HepG2 (cell line): ENCODE data around the gene KCNQ1OT1. TPM values are rescaled to one million over a fixed set of nuclear protein-coding genes. Genes with fewer than 3 reads are reported as not detected.

Source experiments
- ATAC-seq: fragments of 200-7000 bp; cut with Tn5 transposase; 3 replicates; pipeline ENCODE4 v1.9.1; 2020; ENCODE audit warnings: mild to moderate bottlenecking, moderate library complexity
- BruUV-seq: library from RNA; stranded (reverse); fragments of 400-500 nt; replicated peaks from 2 replicates; lab custom pipeline; 2021; lab: Mats Ljungman, UMichigan
- CTCF ChIA-PET: fragments of 300-600 bp; formaldehyde crosslinking; extraction: SDS; loops from one replicate; lab custom pipeline; 2021; ENCODE audit warnings: low total read pairs, inconsistent platforms, low intra/inter-chr PET ratio; lab: Yijun Ruan, JAX
- POLR2A ChIA-PET: fragments of 350-600 bp; sonication (Branson Sonifier 250); formaldehyde crosslinking; loops from one replicate; lab custom pipeline; 2020; ENCODE audit warnings: antibody characterized with exemption, inconsistent platforms; lab: Yijun Ruan, JAX
- DNase-seq: peaks from one replicate; pipeline ENCODE4 v3.0.0-alpha.2; 2015; ENCODE audit warnings: low spot score
- FAIRE-seq: peaks from 3 replicates; lab custom pipeline; 2011; peaks lifted over from hg19 to GRCh38; lab: Jason Lieb, UNC
- H2AFZ ChIP-seq: one replicate; pipeline ENCODE4 v1.6.1; 2011; ENCODE audit warnings: low read length, inconsistent platforms
- H3K27ac ChIP-seq: fragments of 300-600 bp; 3 replicates; pipeline ENCODE4 v1.8.0; 2011; ENCODE audit warnings: mixed run types, mild to moderate bottlenecking, mixed read lengths, low read length, inconsistent platforms; ENCODE audit not compliant: insufficient read depth; ENCODE audit errors: extremely low read length
- H3K27me3 ChIP-seq, 2 experiments: fragments of 200-600 bp in 1 of 2; 2 replicates in 1 of 2; 3 replicates in 1 of 2; pipeline versions ENCODE4 v1.6.0 to v1.8.0; 2011; ENCODE audit warnings: low read length in 2 of 2, mild to moderate bottlenecking in 2 of 2, moderate library complexity in 2 of 2, inconsistent platforms in 1 of 2; ENCODE audit not compliant: insufficient read depth in 2 of 2, control insufficient read depth in 1 of 2
- H3K36me3 ChIP-seq, 2 experiments: fragments of 200-600 bp in 1 of 2; replicated peaks in 1 of 2; 2 replicates in 1 of 2; 3 replicates in 1 of 2; pipeline versions ENCODE4 v1.5.1 to v1.8.0; 2011; ENCODE audit warnings: low read length in 2 of 2, inconsistent platforms in 1 of 2; ENCODE audit not compliant: insufficient read depth in 2 of 2, control insufficient read depth in 1 of 2
- H3K4me1 ChIP-seq: 2 replicates; pipeline ENCODE4 v1.5.1; 2012; ENCODE audit warnings: low read length, inconsistent platforms; ENCODE audit not compliant: insufficient read depth
- H3K4me2 ChIP-seq: 2 replicates; pipeline ENCODE4 v1.6.0; 2011; ENCODE audit warnings: low read depth, low read length, inconsistent platforms
- H3K4me3 ChIP-seq, 3 experiments: fragments of 200-600 bp in 1 of 3; sonication (generic), shearing (Covaris generic) in 1 of 3; replicated peaks in 1 of 3; 2 replicates each; pipeline ENCODE4 v1.5.1; 2011 to 2016; ENCODE audit warnings: low read length in 3 of 3, inconsistent platforms in 2 of 3, low read depth in 2 of 3, mild to moderate bottlenecking in 2 of 3, control low read depth in 1 of 3, mixed read lengths in 1 of 3; ENCODE audit not compliant: insufficient read depth in 1 of 3
- H3K79me2 ChIP-seq: one replicate; pipeline ENCODE4 v1.6.1; 2011; ENCODE audit warnings: low read length, inconsistent platforms; ENCODE audit not compliant: insufficient read depth
- H3K9ac ChIP-seq: 2 replicates; pipeline ENCODE4 v1.6.0; 2011; ENCODE audit warnings: mild to moderate bottlenecking, low read depth, low read length, inconsistent platforms; ENCODE audit not compliant: insufficient read depth
- H3K9me3 ChIP-seq: 2 replicates; pipeline ENCODE4 v1.5.1; 2012; ENCODE audit warnings: mild to moderate bottlenecking, low read length
- H4K20me1 ChIP-seq: 2 replicates; pipeline ENCODE4 v1.6.0; 2011; ENCODE audit warnings: inconsistent platforms, mild to moderate bottlenecking, low read length, moderate library complexity; ENCODE audit not compliant: insufficient read depth
- FOXP1 ChIP-seq, 2 experiments: fragments of 450-650 bp in 1 of 2; IDR thresholded peaks; 2 replicates each; pipeline ENCODE4 v1.6.1; 2017 to 2018; ENCODE audit warnings: antibody characterized with exemption in 1 of 2
- FOXP4 ChIP-seq: sonication (generic); formaldehyde crosslinking; IDR thresholded peaks from 2 replicates; pipeline ENCODE4 v1.4.0; 2020; ENCODE audit warnings: missing genetic modification reagents
- MLX ChIP-seq: IDR thresholded peaks from 2 replicates; pipeline ENCODE4 v1.6.1; 2016
- NRL ChIP-seq: sonication (generic); formaldehyde crosslinking; IDR thresholded peaks from 2 replicates; pipeline ENCODE4 v1.5.0; 2020; ENCODE audit warnings: missing genetic modification reagents, mild to moderate bottlenecking, moderate library complexity, borderline replicate concordance
- SKIL ChIP-seq: sonication (generic); formaldehyde crosslinking; IDR thresholded peaks from 2 replicates; pipeline ENCODE4 v1.8.0; 2022; ENCODE audit warnings: missing genetic modification reagents, mild to moderate bottlenecking, moderate library complexity, borderline replicate concordance
- TCF7 ChIP-seq: sonication (generic); IDR thresholded peaks from 2 replicates; pipeline ENCODE4 v1.6.1; 2016; ENCODE audit warnings: antibody characterized with exemption, low read depth
- ZFP90 ChIP-seq: sonication (generic); formaldehyde crosslinking; IDR thresholded peaks from 2 replicates; pipeline ENCODE4 v1.8.0; 2022; ENCODE audit warnings: missing genetic modification reagents, mild to moderate bottlenecking, inconsistent platforms, borderline replicate concordance
- ZNF709 ChIP-seq: sonication (generic); formaldehyde crosslinking; IDR thresholded peaks from 2 replicates; pipeline ENCODE4 v1.5.0; 2020; ENCODE audit warnings: mild to moderate bottlenecking, missing genetic modification reagents
- ZNF724P ChIP-seq: sonication (generic); formaldehyde crosslinking; IDR thresholded peaks from 2 replicates; pipeline ENCODE4 v1.8.0; 2022; ENCODE audit warnings: missing genetic modification reagents, borderline replicate concordance
- WGBS: methylation state at CpG from one replicate; pipeline ENCODE4 v1.1.6; 2017; ENCODE audit warnings: low lambda C conversion rate; 5-methylcytosine and 5-hydroxymethylcytosine counted together
- in situ Hi-C: cut with HindIII; loops from 2 replicates; pipeline ENCODE4 v1.10.0; 2017; ENCODE audit warnings: low pct_unique_long_range_greater_than_20kb; ENCODE audit not compliant: extremely low pct_ligation_motif_present
- intact Hi-C: fragments of 100-400 bp; cut with micrococcal nuclease; formaldehyde crosslinking; loops from one replicate; pipeline ENCODE4 v1.10.0; 2022; ENCODE audit not compliant: unreplicated experiment
- polyA plus RNA-seq, 8 experiments: library from polyadenylated mRNA; depleted of rRNA in 3 of 8; stranded (reverse) in 7 of 8; unstranded in 1 of 8; fragments of >200 nt; fragmentation: Illumina TruSeq in 4 of 8; extraction: Trizol in 4 of 8; gene quantifications; 2 replicates each; pipeline versions ENCODE4 v1.2.1 to v1.2.3, GENCODE V29; 2011 to 2016; ENCODE audit warnings: low read depth in 4 of 8, missing spikeins in 1 of 8, mixed read lengths in 1 of 8; ENCODE audit not compliant: insufficient read depth in 1 of 8
- total RNA-seq, 5 experiments: library from RNA; depleted of rRNA; stranded (reverse); fragments of >200 nt; fragmentation: Illumina TruSeq; extraction: Trizol; gene quantifications; 2 replicates each; pipeline ENCODE4 v1.2.3, GENCODE V29; 2016; ENCODE audit warnings: low read depth in 1 of 5
- TF ChIP-seq, protein P1 (sequence below), 2 experiments: sonication (generic) in 1 of 2; formaldehyde crosslinking in 1 of 2; IDR thresholded peaks; 2 replicates each; pipeline versions ENCODE4 v1.6.1 to v1.9.0; 2014 to 2022; ENCODE audit warnings: antibody characterized with exemption in 1 of 2, borderline replicate concordance in 1 of 2, inconsistent platforms in 1 of 2, low read depth in 1 of 2, missing genetic modification reagents in 1 of 2

The KCNQ1OT1 gene
- total and polyA plus RNA-seq, 2 of the 13 experiments (the other 11 are each of a cell fraction or from before 2014, with no cell fraction given) = 1.3 to 18.9 TPM

DNA sequence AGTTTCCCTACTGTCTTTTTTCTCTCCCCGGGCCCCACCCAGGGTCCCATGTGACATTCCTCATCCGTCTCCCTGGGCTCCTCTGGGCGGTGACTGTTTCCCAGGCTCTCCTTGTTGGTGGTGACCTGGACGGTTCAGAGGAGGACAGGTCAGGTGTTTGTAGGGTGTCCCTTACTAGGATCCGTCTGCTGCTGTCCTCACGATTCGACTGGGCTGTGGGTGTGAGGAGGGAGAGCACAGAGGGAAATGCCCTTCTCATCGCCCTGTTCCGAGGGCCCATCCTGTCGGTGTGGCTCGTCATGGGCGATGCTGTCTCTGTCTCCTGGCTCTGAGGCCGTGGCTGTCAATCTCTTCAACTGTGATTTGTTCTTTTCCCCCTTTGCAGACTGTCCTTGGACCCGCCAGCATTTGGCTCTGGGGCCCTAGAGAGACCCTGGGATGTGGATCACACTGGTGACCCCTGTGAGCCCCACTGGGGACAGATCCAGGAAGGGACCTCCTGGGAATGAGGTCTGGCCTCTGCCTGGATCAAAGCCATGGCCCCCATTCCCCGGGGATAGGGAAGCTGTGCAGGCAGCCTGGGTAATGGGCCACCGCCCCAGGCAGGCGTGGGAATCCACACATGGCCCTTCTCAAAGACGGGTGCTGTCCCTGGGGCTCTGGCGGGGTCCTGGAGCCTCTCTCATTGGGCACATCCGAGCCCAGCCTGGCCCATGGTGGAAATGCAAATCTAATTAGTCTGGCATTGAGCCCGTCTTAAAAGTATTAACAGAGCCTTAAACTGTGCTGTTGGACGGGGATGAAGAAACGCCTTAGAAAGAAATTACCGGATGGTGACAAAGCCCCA, 46.8 kb upstream of the KCNQ1OT1 start (continued):
- no peak for TF ChIP-seq TCF7
- no peak for TF ChIP-seq ZFP90 (CRISPR knock-in tag)

- Histone ChIP-seq H3K27me3 (peaks cover 13 to 69% of the 10 kb centered on the region in 2 experiments), H2AFZ (no peak overlapping the region), H3K36me3 (no peaks in the 10 kb centered on the region), H3K79me2 (no peaks in the 10 kb centered on the region), H3K9me3 (no peaks in the 10 kb centered on the region), H3K4me3 (no peak overlapping the region), H3K4me2 (no peak overlapping the region), H4K20me1 (no peaks in the 10 kb centered on the region), H3K27ac (no peak overlapping the region), H3K9ac (no peak overlapping the region), H3K4me1 (peaks cover 38% of the 10 kb centered on the region)
- in situ Hi-C loops (loop anchor here (25.0 kb wide), 1 partner anchor 533 kb away; no protein-coding TSS in a partner anchor), intact Hi-C loops (no loop called here)
- no peak for DNase-seq
- FAIRE-seq = no peak
- ChIA-PET CTCF (no interaction called here), POLR2A (no interaction called here)
- BruUV-seq = no TSS peak
- 78% methylated on average over 14 of the region's 14 CpGs for WGBS
- no peak for ATAC-seq
- TF ChIP-seq FOXP1 (IDR thresholded peaks at IDR 0.05) (no peak), FOXP1 (CRISPR knock-in tag; IDR thresholded peaks at IDR 0.05) (no peak), NRL (CRISPR knock-in tag) (no peak), ZNF709 (CRISPR knock-in tag) (no peak), ZNF724P (CRISPR knock-in tag) (no peak), SKIL (CRISPR knock-in tag) (no peak), FOXP4 (no peak), MLX (no peak)
- TF ChIP-seq, protein P1, sequence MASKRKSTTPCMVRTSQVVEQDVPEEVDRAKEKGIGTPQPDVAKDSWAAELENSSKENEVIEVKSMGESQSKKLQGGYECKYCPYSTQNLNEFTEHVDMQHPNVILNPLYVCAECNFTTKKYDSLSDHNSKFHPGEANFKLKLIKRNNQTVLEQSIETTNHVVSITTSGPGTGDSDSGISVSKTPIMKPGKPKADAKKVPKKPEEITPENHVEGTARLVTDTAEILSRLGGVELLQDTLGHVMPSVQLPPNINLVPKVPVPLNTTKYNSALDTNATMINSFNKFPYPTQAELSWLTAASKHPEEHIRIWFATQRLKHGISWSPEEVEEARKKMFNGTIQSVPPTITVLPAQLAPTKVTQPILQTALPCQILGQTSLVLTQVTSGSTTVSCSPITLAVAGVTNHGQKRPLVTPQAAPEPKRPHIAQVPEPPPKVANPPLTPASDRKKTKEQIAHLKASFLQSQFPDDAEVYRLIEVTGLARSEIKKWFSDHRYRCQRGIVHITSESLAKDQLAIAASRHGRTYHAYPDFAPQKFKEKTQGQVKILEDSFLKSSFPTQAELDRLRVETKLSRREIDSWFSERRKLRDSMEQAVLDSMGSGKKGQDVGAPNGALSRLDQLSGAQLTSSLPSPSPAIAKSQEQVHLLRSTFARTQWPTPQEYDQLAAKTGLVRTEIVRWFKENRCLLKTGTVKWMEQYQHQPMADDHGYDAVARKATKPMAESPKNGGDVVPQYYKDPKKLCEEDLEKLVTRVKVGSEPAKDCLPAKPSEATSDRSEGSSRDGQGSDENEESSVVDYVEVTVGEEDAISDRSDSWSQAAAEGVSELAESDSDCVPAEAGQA (IDR thresholded peaks at IDR 0.05; ENCODE audit: low read depth) = no peak
- TF ChIP-seq, protein P1 (CRISPR knock-in tag; IDR thresholded peaks at IDR 0.05; ENCODE audit: borderline replicate concordance) = no peak
These were observed 45.7 kb upstream of the KCNQ1OT1 start for GRCh38 chr11:2745511-2745910.
